OCI-LY7 (cell line): ENCODE measurements around the gene RNF213.
"Not testable (repeated sequence)": the region's sequence is repeated elsewhere in the genome, so short reads cannot be mapped to it uniquely, and the experiment has no call there.

Experiments used
- EZH2phosphoT487 ChIP-seq: fragments of 200-600 bp; sonication (generic); IDR thresholded peaks from 2 replicates; pipeline ENCODE4 v1.6.1; 2018; ENCODE audit warnings: low read depth, borderline replicate concordance, mild to moderate bottlenecking, mixed run types, antibody characterized with exemption, low read length, moderate library complexity, mixed read lengths
- TF ChIP-seq, protein P1 (sequence below): fragments of 200-600 bp; sonication (generic); conservative IDR thresholded peaks from 2 replicates; pipeline ENCODE4 v1.5.1; 2014; ENCODE audit warnings: mild to moderate bottlenecking, antibody characterized with exemption, low read length, moderate library complexity, mixed read lengths

DNA sequence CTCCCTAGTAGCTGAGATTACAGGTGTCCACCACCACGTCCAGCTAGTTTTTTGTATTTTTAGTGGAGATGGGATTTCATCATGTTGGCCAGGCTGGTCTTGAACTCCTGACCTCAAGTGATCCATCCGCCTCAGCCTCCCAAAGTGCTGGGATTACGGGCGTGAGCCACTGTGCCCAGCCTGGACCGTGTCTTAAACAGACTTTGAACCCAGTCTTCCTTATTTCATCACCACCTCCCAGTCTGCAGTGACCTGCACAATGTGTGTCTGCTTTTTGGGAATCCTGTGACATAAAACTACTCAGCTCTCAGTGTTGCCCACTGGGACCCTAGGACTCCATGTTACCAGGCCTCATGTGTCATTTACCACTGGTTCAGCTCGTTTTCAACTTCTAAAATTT lies 70.3 kb downstream of the RNF213 start:
- TF ChIP-seq, protein P1, sequence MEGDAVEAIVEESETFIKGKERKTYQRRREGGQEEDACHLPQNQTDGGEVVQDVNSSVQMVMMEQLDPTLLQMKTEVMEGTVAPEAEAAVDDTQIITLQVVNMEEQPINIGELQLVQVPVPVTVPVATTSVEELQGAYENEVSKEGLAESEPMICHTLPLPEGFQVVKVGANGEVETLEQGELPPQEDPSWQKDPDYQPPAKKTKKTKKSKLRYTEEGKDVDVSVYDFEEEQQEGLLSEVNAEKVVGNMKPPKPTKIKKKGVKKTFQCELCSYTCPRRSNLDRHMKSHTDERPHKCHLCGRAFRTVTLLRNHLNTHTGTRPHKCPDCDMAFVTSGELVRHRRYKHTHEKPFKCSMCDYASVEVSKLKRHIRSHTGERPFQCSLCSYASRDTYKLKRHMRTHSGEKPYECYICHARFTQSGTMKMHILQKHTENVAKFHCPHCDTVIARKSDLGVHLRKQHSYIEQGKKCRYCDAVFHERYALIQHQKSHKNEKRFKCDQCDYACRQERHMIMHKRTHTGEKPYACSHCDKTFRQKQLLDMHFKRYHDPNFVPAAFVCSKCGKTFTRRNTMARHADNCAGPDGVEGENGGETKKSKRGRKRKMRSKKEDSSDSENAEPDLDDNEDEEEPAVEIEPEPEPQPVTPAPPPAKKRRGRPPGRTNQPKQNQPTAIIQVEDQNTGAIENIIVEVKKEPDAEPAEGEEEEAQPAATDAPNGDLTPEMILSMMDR: not testable (repeated sequence)
- TF ChIP-seq EZH2phosphoT487: not testable (repeated sequence)
